Measurements from ENCODE around the gene TSEN2. TPM values are rescaled to one million over a fixed set of nuclear protein-coding genes. Genes with fewer than 3 reads are reported as not detected.

Gene TSEN2
- total RNA-seq, 1 experiment from 2014 or later: 35.5 TPM

- ChIA-PET CTCF (no interaction called here), POLR2A (no interaction called here), RAD21 (ENCODE audit: low non-redundant PET in 1 of 2, low total read pairs in 2 of 2, uncharacterized antibody in 2 of 2, unreplicated experiment in 2 of 2) (no interaction called here)
- BruUV-seq (replicated peaks): no TSS peak
- Histone ChIP-seq H3K9me2 (ENCODE audit: insufficient read depth) (no peaks in the 10 kb centered on the region), H3K79me2 (ENCODE audit: insufficient read depth, low read length) (no peaks in the 10 kb centered on the region), H3K9me3 (ENCODE audit: control insufficient read depth in 1 of 2, insufficient read depth in 1 of 2, low read depth in 1 of 2, low read length in 2 of 2) (no peaks in the 10 kb centered on the region), H3K4me1 (ENCODE audit: control insufficient read depth in 1 of 2, insufficient read depth in 2 of 2, low read length in 2 of 2) (peaks cover 5 to 21% of the 10 kb centered on the region in 2 experiments; a peak in 2 of 4 replicates), H3K4me2 (ENCODE audit: low read length) (no peak overlapping the region), H3K4me3 (replicated peaks in 1 of 2; ENCODE audit: low read depth in 1 of 2, low read length in 2 of 2) (no peak overlapping the region), H3K9ac (ENCODE audit: low read length) (no peak overlapping the region), H3K36me3 (ENCODE audit: control insufficient read depth in 1 of 2, insufficient read depth in 2 of 2, low read length in 2 of 2) (no peaks in the 10 kb centered on the region), H2AFZ (ENCODE audit: low read depth, low read length, poor library complexity, severe bottlenecking) (no peak overlapping the region), H4K20me1 (ENCODE audit: insufficient read depth) (no peaks in the 10 kb centered on the region), H3K27ac (ENCODE audit: low read depth, low read length) (no peak overlapping the region), H3K27me3 (ENCODE audit: insufficient read depth, low read length) (no peaks in the 10 kb centered on the region)
- intact Hi-C loops (cut with micrococcal nuclease): no loop called here
- TF ChIP-seq EGR1 (IDR thresholded peaks at IDR 0.05; ENCODE audit: low read depth) (no peak), SRF (IDR thresholded peaks at IDR 0.05; ENCODE audit: low read depth) (no peak), ZFX (IDR thresholded peaks at IDR 0.05) (no peak), YY1 (IDR thresholded peaks at IDR 0.05; ENCODE audit: extremely low read depth, insufficient replicate concordance, low read depth, low read length) (no peak), ELF1 (IDR thresholded peaks at IDR 0.05; ENCODE audit: borderline replicate concordance, low read depth) (no peak), POLR2AphosphoS5 (IDR thresholded peaks at IDR 0.05; ENCODE audit: low read depth, low read length) (no peak), SP1 (IDR thresholded peaks at IDR 0.05; ENCODE audit: low read depth) (no peak), EZH2 (IDR thresholded peaks at IDR 0.05) (no peak), POLR2A (IDR thresholded peaks at IDR 0.05; ENCODE audit: borderline replicate concordance, extremely low read depth, insufficient read depth, insufficient read length) (no peak), RAD21 (IDR thresholded peaks at IDR 0.05; ENCODE audit: low read depth) (no peak), SIN3A (IDR thresholded peaks at IDR 0.05; ENCODE audit: low read depth) (no peak), CBX3 (IDR thresholded peaks at IDR 0.05; ENCODE audit: low read depth) (no peak), TCF7L2 (IDR thresholded peaks at IDR 0.05; ENCODE audit: borderline replicate concordance, extremely low read depth, insufficient read depth, insufficient read length) (no peak), JUND (IDR thresholded peaks at IDR 0.05) (no peak)
- TF ChIP-seq, protein P1, sequence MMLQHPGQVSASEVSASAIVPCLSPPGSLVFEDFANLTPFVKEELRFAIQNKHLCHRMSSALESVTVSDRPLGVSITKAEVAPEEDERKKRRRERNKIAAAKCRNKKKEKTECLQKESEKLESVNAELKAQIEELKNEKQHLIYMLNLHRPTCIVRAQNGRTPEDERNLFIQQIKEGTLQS (IDR thresholded peaks at IDR 0.05): no peak
- TF ChIP-seq, protein P2, sequence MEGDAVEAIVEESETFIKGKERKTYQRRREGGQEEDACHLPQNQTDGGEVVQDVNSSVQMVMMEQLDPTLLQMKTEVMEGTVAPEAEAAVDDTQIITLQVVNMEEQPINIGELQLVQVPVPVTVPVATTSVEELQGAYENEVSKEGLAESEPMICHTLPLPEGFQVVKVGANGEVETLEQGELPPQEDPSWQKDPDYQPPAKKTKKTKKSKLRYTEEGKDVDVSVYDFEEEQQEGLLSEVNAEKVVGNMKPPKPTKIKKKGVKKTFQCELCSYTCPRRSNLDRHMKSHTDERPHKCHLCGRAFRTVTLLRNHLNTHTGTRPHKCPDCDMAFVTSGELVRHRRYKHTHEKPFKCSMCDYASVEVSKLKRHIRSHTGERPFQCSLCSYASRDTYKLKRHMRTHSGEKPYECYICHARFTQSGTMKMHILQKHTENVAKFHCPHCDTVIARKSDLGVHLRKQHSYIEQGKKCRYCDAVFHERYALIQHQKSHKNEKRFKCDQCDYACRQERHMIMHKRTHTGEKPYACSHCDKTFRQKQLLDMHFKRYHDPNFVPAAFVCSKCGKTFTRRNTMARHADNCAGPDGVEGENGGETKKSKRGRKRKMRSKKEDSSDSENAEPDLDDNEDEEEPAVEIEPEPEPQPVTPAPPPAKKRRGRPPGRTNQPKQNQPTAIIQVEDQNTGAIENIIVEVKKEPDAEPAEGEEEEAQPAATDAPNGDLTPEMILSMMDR (IDR thresholded peaks at IDR 0.05 in 2 of 3, conservative IDR thresholded peaks at IDR 0.05 in 1 of 3; ENCODE audit: borderline replicate concordance in 1 of 3, insufficient read depth in 1 of 3, low read depth in 2 of 3, low read length in 2 of 3): no peak
- no peak for DNase-seq (ENCODE audit: low read depth, low spot score)
- ATAC-seq: no peak; the same call in 1 of the 2 replicates
Measured at GRCh38 chr3:12452361-12453330, 31.6 kb upstream of the TSEN2 start.

All from HCT116 (cell line).